ENCODE results near the gene CPVL.

- TF ChIP-seq CTCF (conservative IDR thresholded peaks at IDR 0.05 in 1 of 2, IDR thresholded peaks at IDR 0.05 in 1 of 2; ENCODE audit: low read depth in 1 of 2, low read length in 2 of 2) (no peak), EZH2 (IDR thresholded peaks at IDR 0.05; ENCODE audit: low read length, missing control alignments) (no peak)
Observed at GRCh38 chr7:29005406-29005805, 140.9 kb downstream of the CPVL start.

Data from fibroblast of lung (primary cell).